Neural progenitor cell (in vitro differentiated cells): ENCODE measurements around the gene ITGB1. TPM values are rescaled to one million over a fixed set of nuclear protein-coding genes. Genes with fewer than 3 reads are reported as not detected.

Source experiments
- DNase-seq: peaks from one replicate; pipeline ENCODE4 v3.0.0-alpha.2; 2016; ENCODE audit warnings: low spot score
- H2AFZ ChIP-seq: fragments of 200-600 bp; sonication (generic); replicated peaks from 2 replicates; pipeline ENCODE4 v1.6.1; 2016; ENCODE audit warnings: antibody characterized with exemption
- H3F3A ChIP-seq: fragments of 200-600 bp; sonication (generic); 2 replicates; pipeline ENCODE4 v1.6.1; 2016; ENCODE audit warnings: antibody characterized with exemption, low read depth
- H3K27ac ChIP-seq: fragments of 200-600 bp; sonication (generic); 2 replicates; pipeline ENCODE4 v1.5.1; 2016; ENCODE audit warnings: mild to moderate bottlenecking
- H3K27me3 ChIP-seq: fragments of 200-600 bp; sonication (generic); 2 replicates; pipeline ENCODE4 v1.6.1; 2016; ENCODE audit warnings: mild to moderate bottlenecking, moderate library complexity
- H3K36me3 ChIP-seq: fragments of 200-600 bp; sonication (generic); 2 replicates; pipeline ENCODE4 v1.5.1; 2016
- H3K4me1 ChIP-seq: fragments of 200-600 bp; sonication (generic); 2 replicates; pipeline ENCODE4 v1.6.1; 2016; ENCODE audit warnings: mixed run types
- H3K4me2 ChIP-seq: fragments of 200-600 bp; sonication (generic); 2 replicates; pipeline ENCODE4 v1.6.1; 2016
- H3K4me3 ChIP-seq: fragments of 200-600 bp; sonication (generic); 2 replicates; pipeline ENCODE4 v1.5.1; 2016
- H3K79me2 ChIP-seq: fragments of 200-600 bp; sonication (generic); 2 replicates; pipeline ENCODE4 v1.6.1; 2016; ENCODE audit warnings: low read depth
- H3K9ac ChIP-seq: fragments of 200-600 bp; sonication (generic); 2 replicates; pipeline ENCODE4 v1.6.1; 2016
- H3K9me3 ChIP-seq: fragments of 200-600 bp; sonication (generic); 2 replicates; pipeline ENCODE4 v1.5.1; 2016; ENCODE audit warnings: low read depth
- H4K20me1 ChIP-seq: fragments of 200-600 bp; sonication (generic); 2 replicates; pipeline ENCODE4 v1.6.1; 2016; ENCODE audit warnings: low read depth
- H3K27ac Mint-ChIP-seq: 3 replicates; pipeline ENCODE4 v1.8.0; 2021; ENCODE audit warnings: mixed read lengths
- H3K27me3 Mint-ChIP-seq: 2 replicates; pipeline ENCODE4 v1.8.0; 2022; ENCODE audit warnings: low read depth, mild to moderate bottlenecking, inconsistent platforms, moderate library complexity, mixed read lengths; ENCODE audit not compliant: insufficient read depth
- H3K36me3 Mint-ChIP-seq: 3 replicates; pipeline ENCODE4 v1.8.0; 2021; ENCODE audit warnings: mixed read lengths
- H3K4me1 Mint-ChIP-seq: 3 replicates; pipeline ENCODE4 v1.8.0; 2021; ENCODE audit warnings: mixed read lengths
- H3K4me3 Mint-ChIP-seq: 3 replicates; pipeline ENCODE4 v1.8.0; 2021; ENCODE audit warnings: mild to moderate bottlenecking, moderate library complexity, mixed read lengths
- H3K9me3 Mint-ChIP-seq: 3 replicates; pipeline ENCODE4 v1.8.0; 2020; ENCODE audit warnings: mixed read lengths
- CTCF ChIP-seq: fragments of 200-600 bp; sonication (generic); IDR thresholded peaks from 2 replicates; pipeline ENCODE4 v1.5.1; 2017; ENCODE audit warnings: antibody characterized with exemption, mild to moderate bottlenecking
- EZH2 ChIP-seq: fragments of 200-600 bp; sonication (generic); IDR thresholded peaks from 2 replicates; pipeline ENCODE4 v1.6.1; 2017; ENCODE audit warnings: antibody characterized with exemption, mild to moderate bottlenecking, moderate library complexity
- EZH2phosphoT487 ChIP-seq: fragments of 200-600 bp; sonication (generic); IDR thresholded peaks from 2 replicates; pipeline ENCODE4 v1.6.1; 2017; ENCODE audit warnings: antibody characterized with exemption
- total RNA-seq: library from RNA; depleted of rRNA; stranded (reverse); fragments of >200 nt; gene quantifications from 2 replicates; pipeline ENCODE4 v1.2.3, GENCODE V29; 2015; ENCODE audit warnings: low replicate concordance

Gene ITGB1
- 229 and 358 TPM in 2 replicates for total RNA-seq

GRCh38 chr10:32958085-32959005 is at the start of gene ITGB1:
ITGB1 (minus strand) TSS chr10:32958230; CDS start chr10:32935558, 22,672 bp downstream.
- H3K4me2 ChIP-seq, result peak within 1 kb of the TSS; percentile 99
- peaks cover 3% of the 10 kb centered on the region for H3K27me3 Mint-ChIP-seq
- peak within 1 kb of the TSS; percentile 100 for H3K27ac Mint-ChIP-seq
- no peaks in the 10 kb centered on the region for H3K27me3 ChIP-seq
- H3K36me3 ChIP-seq, result no peaks in the 10 kb centered on the region
- peak within 1 kb of the TSS; percentile 97 for H3K27ac ChIP-seq
- H3K4me1 ChIP-seq, result peaks cover 41% of the 10 kb centered on the region
- H2AFZ ChIP-seq, result peak within 1 kb of the TSS; percentile 77
- peaks cover 43% of the 10 kb centered on the region for H4K20me1 ChIP-seq
- no peaks in the 10 kb centered on the region for H3K36me3 Mint-ChIP-seq
- no peaks in the 10 kb centered on the region for H3K9me3 ChIP-seq
- H3K4me1 Mint-ChIP-seq, result peaks cover 58% of the 10 kb centered on the region
- no peaks in the 10 kb centered on the region for H3K9me3 Mint-ChIP-seq
- peak within 1 kb of the TSS; percentile 94 for H3K4me3 Mint-ChIP-seq
- H3K4me3 ChIP-seq, result peak within 1 kb of the TSS; percentile 82
- H3K9ac ChIP-seq, result peak within 1 kb of the TSS; percentile 87
- TF ChIP-seq EZH2phosphoT487, result no peak
- no peak for TF ChIP-seq EZH2
- TF ChIP-seq CTCF, result no peak
- H3K79me2 ChIP-seq, result peaks cover 64% of the 10 kb centered on the region
- DNase-seq, result peak; percentile 98
- peaks cover 16% of the 10 kb centered on the region for H3F3A ChIP-seq

DNA sequence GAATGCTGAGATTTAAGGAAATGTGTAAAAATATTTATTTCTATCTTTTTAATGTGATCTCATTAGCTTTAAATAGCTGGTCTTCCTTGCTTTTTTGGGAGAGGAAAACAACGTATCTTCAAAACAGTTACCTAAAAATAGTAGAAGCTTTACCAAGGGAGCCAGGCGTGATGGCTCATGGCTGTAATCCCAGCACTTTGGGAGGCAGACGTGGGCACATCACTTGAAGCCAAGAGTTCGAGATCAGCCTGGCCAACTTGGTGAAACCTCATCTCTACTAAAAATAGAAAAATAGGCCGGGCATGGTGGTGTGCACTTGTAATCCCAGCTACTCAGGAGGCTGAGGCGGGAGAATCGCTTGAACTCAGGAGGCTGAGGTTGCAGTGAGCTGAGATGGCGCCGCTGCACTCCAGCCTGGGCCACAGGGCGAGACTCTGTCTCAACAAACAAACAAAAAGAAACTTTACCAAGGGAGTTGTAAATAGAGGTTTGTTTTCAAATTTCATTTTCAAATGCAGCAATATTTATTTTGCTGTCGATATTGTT is 48.4 kb upstream of the ITGB1 start:
- no peaks in the 10 kb centered on the region for H3K9me3 Mint-ChIP-seq
- H3F3A ChIP-seq, result peaks cover 6% of the 10 kb centered on the region
- no peak overlapping the region for H3K27ac ChIP-seq
- H3K79me2 ChIP-seq, result no peaks in the 10 kb centered on the region
- no peak for DNase-seq
- no peaks in the 10 kb centered on the region for H3K9me3 ChIP-seq
- no peaks in the 10 kb centered on the region for H3K4me1 ChIP-seq
- peaks cover 11% of the 10 kb centered on the region for H3K4me1 Mint-ChIP-seq
- H3K27me3 Mint-ChIP-seq, result peaks cover 5% of the 10 kb centered on the region
- no peak overlapping the region for H3K9ac ChIP-seq
- H3K36me3 Mint-ChIP-seq, result no peaks in the 10 kb centered on the region
- H3K4me3 Mint-ChIP-seq, result no peak overlapping the region
- H3K27me3 ChIP-seq, result peaks cover 5% of the 10 kb centered on the region
- no peaks in the 10 kb centered on the region for H4K20me1 ChIP-seq
- H3K27ac Mint-ChIP-seq, result no peak overlapping the region
- no peaks in the 10 kb centered on the region for H3K36me3 ChIP-seq
- TF ChIP-seq CTCF, result no peak
- TF ChIP-seq EZH2, result no peak
- no peak for TF ChIP-seq EZH2phosphoT487
- H2AFZ ChIP-seq, result no peak overlapping the region
- H3K4me3 ChIP-seq, result no peak overlapping the region
- H3K4me2 ChIP-seq, result no peak overlapping the region

DNA sequence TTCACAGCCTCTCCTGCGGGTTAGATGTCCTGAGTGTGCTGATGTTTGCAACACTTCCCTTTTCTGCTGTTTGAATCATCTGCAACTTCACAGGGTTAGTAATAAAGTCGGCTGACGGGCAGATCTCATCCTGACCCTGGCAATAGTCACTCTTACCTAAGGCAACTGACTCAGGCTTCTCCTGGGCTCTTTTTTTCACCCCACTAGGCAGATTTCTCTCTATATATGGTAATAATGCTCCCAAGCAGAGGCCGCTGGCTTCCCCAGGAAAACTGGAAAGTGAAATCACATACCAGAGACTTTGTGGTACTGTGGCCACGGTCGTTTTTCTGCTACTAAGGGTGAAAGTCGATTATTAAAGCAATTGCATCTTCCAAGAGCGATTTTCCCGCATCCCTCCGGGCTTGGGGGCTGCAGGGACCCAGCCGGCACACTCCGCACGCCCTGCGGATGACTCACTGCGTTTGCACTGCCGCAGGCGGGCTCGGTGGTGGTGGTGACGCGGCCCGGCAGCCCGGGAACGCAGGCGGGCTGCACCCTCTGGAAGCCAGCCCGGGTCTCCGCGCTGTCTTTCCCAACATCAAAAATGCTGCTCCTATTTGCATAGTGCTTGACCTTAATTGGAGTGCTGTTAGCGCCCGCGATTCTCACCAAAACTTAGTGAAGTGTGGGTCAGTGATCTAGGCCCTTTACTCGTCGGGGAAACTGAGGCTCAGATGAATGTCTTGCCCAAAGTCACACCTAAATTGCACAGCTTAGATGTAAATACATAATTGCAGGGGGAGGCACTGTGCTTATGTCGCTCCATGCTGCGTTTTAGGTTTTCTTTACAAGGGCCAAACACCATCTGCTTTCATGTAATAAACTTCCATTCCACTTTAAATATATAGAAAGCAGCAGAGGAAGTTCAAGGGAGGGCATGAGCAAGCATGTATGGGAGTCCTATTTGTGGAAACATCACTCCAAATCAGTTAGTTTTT is 47.6 kb upstream of the ITGB1 start:
- H3K27me3 ChIP-seq, result peaks cover 5% of the 10 kb centered on the region
- Mint-ChIP-seq H3K27ac (peak overlapping the region; percentile 87), H3K36me3 (no peaks in the 10 kb centered on the region), H3K27me3 (peaks cover 5% of the 10 kb centered on the region), H3K9me3 (no peaks in the 10 kb centered on the region), H3K4me1 (peaks cover 10% of the 10 kb centered on the region), H3K4me3 (peak overlapping the region; percentile 76)
- H3K36me3 ChIP-seq, result no peaks in the 10 kb centered on the region
- H3K79me2 ChIP-seq, result no peaks in the 10 kb centered on the region
- peak overlapping the region; percentile 76 for H3K4me2 ChIP-seq
- no peaks in the 10 kb centered on the region for H3K9me3 ChIP-seq
- peak overlapping the region; percentile 100 for H2AFZ ChIP-seq
- peaks cover 6% of the 10 kb centered on the region for H3F3A ChIP-seq
- TF ChIP-seq EZH2 (no peak), CTCF (no peak), EZH2phosphoT487 (no peak)
- H3K27ac ChIP-seq, result no peak overlapping the region
- H3K4me3 ChIP-seq, result peak overlapping the region; percentile 35
- peak; percentile 71 for DNase-seq
- H3K9ac ChIP-seq, result no peak overlapping the region
- H3K4me1 ChIP-seq, result no peaks in the 10 kb centered on the region
- H4K20me1 ChIP-seq, result no peaks in the 10 kb centered on the region
